ENCODE measurements around the gene NPAS3.

NPAS3 gene

GRCh38 chr14:32940711-32941667, 2.3 kb downstream of the NPAS3 start:
- no peak for DNase-seq (ENCODE audit: low read depth, low spot score)

GRCh38 chr14:32941668-32942065, 3.0 kb downstream of the NPAS3 start:
- no peak for DNase-seq (ENCODE audit: low read depth, low spot score)

GRCh38 chr14:32947081-32947480, 8.4 kb downstream of the NPAS3 start:
- DNase-seq (ENCODE audit: low read depth, low spot score), result no peak

GRCh38 chr14:32947792-32948191, 9.1 kb downstream of the NPAS3 start:
- no peak for DNase-seq (ENCODE audit: low read depth, low spot score)

GRCh38 chr14:32950584-32950983, 11.9 kb downstream of the NPAS3 start:
- DNase-seq (ENCODE audit: low read depth, low spot score), result no peak

GRCh38 chr14:32967421-32967820, 28.7 kb downstream of the NPAS3 start:
- no peak for DNase-seq (ENCODE audit: low read depth, low spot score)

- DNase-seq (ENCODE audit: low read depth, low spot score), result no peak
Measured at GRCh38 chr14:32968972-32969544, 30.4 kb downstream of the NPAS3 start.

- DNase-seq (ENCODE audit: low read depth, low spot score), result no peak
Measured at GRCh38 chr14:32977913-32978312, 39.2 kb downstream of the NPAS3 start.

- DNase-seq (ENCODE audit: low read depth, low spot score), result no peak
Measured at GRCh38 chr14:32978691-32979255, 40.1 kb downstream of the NPAS3 start.

- DNase-seq (ENCODE audit: low read depth, low spot score), result no peak
Measured at GRCh38 chr14:32980178-32980901, 41.7 kb downstream of the NPAS3 start.

- no peak for DNase-seq (ENCODE audit: low read depth, low spot score)
Measured at GRCh38 chr14:32980902-32981501, 42.3 kb downstream of the NPAS3 start.

GRCh38 chr14:32984241-32984930, 45.7 kb downstream of the NPAS3 start:
- DNase-seq (ENCODE audit: low read depth, low spot score), result no peak

GRCh38 chr14:32985866-32986265, 47.2 kb downstream of the NPAS3 start:
- no peak for DNase-seq (ENCODE audit: low read depth, low spot score)

- DNase-seq (ENCODE audit: low read depth, low spot score), result no peak
Measured at GRCh38 chr14:32986791-32987540, 48.3 kb downstream of the NPAS3 start.

GRCh38 chr14:32991691-32992090, 53.0 kb downstream of the NPAS3 start:
- no peak for DNase-seq (ENCODE audit: low read depth, low spot score)

- DNase-seq (ENCODE audit: low read depth, low spot score), result no peak
Measured at GRCh38 chr14:32993921-32994320, 55.2 kb downstream of the NPAS3 start.

- DNase-seq (ENCODE audit: low read depth, low spot score), result no peak
Measured at GRCh38 chr14:32996343-32996742, 57.7 kb downstream of the NPAS3 start.

- DNase-seq (ENCODE audit: low read depth, low spot score), result no peak
Measured at GRCh38 chr14:32998433-32998832, 59.8 kb downstream of the NPAS3 start.

- no peak for DNase-seq (ENCODE audit: low read depth, low spot score)
Measured at GRCh38 chr14:33009673-33010072, 71.0 kb downstream of the NPAS3 start.

- DNase-seq (ENCODE audit: low read depth, low spot score), result no peak
Measured at GRCh38 chr14:33010495-33010894, 71.8 kb downstream of the NPAS3 start.

All from activated naive CD8-positive, alpha-beta T cell treated with anti-CD3 and anti-CD28 coated beads, Interleukin-2, amount 50 U/mL, for 16 hours (primary cell).